NCI-H187 (cell line): ENCODE data around the gene FGGY.
"Not testable (repeated sequence)": the region's sequence is repeated elsewhere in the genome, so short reads cannot be mapped to it uniquely, and the experiment has no call there.

ENCODE experiments used
- DNase-seq, 2 experiments: peaks; one replicate each; lab custom pipeline; 2025; lab: John Stamatoyannopoulos, UW

FGGY gene

DNA sequence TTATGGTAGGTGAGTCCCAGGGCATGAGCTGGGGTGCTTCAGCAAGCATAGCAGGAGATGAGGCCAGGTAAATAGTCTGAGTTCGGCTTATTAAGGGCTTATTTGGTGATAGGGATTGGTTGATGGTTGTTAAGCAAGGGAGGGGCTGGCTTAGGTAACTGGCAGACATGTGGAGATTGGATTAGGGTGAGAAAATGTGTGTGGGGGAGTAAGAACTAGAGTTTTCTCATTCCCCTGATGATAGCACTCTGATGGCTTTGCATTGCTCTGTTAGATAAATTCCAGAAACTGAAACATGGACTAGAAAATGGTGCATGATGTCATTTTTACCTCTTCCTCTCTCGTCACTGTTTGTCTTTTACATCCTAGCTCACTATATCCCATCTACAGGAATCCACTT, 53.6 kb downstream of the FGGY start:
- DNase-seq: no peak

DNA sequence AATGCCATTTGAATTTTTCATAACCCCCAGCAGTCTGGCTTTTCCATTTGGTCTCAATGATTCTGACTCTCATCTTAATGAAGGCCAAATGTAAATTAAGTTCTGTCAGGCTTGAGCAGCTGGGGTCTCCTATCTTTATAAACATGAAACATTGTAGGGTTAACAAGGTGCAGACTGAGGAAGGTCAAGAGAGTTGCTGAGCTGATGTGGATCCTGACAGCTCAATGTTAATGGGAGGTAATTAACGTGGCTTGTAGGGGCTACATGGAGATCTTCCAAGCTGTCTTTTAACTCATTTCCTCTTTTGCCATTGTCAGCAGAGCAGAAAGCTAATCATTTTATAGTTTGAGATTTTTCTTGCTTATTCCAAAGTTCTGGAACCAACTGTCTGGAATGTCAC, 55.2 kb downstream of the FGGY start:
- DNase-seq: no peak

DNA sequence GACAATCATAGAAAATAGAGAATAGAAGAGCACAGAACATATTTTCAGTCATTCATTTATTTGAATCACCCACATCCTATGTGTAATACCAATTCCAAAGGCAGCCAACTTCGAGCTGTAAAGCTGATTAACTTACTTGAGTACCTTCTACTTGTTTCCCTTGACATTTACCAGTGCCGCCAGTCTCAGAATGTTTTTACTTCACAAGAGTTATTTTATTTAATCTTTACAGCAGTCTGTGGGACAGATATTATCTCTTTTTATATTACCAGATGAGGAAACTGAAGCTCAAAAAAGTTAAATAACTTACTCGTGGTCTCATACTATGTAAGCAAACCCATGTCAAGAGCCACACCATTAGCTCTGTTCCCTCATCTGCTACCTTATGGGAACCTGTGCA, 56.6 kb downstream of the FGGY start:
- DNase-seq: no peak

DNA sequence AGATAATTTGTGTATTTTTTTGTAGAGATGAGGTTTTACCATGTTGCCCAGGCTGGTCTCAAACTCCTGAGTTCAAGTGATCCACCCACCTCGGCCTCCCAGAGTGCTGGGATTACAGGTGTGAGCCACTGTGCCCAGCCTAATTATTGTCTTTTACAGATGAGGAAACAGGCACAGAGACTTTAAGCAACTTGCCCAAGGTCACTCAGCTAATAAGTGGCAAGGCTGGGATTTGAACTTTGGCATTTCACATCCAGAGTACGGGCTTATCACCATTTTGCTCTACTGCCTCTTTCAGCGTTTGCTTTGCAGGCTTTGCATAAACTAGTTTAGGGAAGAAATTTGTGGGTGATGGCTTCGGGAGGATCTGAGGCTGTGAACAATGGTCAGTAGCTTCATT, 57.3 kb downstream of the FGGY start:
- DNase-seq: not testable (repeated sequence)

DNA sequence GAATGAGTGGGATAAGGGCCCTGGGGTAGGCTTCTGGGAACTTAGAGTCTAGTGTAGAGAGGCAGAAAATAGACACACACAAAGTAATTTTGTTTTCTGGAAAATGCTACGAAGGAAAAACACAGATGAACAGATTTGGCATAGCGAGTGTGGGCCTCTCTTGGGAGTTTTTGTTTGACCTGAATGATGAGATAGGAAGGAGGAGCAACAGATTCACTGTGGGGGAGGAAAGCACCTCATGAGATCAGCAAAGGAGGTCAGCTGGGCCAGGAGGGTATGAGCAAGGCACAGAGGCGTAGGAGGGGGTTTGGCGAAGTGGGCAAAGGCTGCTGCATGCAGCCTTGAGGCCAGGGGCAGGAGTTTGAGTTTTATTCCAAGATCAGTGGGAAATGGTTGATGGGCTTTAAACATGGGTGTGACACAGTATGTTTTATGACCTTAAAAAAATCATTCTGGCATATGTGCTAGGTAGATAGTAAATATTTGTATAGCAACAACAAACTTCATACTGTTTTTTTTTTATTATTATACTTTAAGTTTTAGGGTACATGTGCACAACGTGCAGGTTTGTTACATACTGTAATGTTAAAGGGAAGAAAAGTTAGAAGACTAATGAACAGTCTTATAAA, 57.9 kb downstream of the FGGY start:
- DNase-seq: no peak

DNA sequence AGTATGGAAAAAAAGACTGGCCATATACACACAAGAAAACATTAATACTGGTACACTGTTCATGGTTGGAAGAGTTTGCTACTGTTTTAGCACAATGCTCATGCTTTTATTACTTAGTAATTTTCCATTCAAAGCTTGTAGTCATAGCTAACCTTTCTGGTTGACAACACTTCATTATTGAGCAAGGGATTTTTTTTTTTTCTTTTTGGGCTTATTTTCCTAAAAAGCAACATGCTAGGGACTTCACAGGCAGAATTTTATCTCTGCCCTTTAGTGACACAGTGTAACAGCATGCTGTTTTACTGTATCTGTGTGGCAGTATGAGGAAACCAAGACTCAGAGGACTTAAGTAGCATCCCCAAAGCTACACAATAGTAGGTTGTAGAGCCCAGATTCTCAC, 58.5 kb downstream of the FGGY start:
- DNase-seq: no peak

DNA sequence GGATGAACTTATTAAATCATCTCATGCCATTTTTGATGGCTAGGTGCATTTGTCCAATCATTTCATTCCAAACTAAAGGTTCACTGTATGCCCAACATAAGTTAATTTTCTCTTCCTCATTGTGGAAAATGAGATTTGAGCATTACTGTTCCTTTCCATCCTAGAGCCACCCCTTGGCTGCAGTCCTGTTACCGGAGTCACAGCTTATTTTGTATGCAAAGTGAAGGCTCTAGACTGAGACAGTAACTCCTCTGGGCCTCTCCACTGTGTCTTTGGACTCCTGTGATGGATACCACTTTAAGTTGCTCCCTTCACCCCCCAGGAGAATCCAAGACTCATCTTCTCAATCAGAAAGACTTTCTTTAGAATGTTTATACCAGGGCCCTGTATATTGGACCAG, 59.7 kb downstream of the FGGY start:
- DNase-seq: no peak

DNA sequence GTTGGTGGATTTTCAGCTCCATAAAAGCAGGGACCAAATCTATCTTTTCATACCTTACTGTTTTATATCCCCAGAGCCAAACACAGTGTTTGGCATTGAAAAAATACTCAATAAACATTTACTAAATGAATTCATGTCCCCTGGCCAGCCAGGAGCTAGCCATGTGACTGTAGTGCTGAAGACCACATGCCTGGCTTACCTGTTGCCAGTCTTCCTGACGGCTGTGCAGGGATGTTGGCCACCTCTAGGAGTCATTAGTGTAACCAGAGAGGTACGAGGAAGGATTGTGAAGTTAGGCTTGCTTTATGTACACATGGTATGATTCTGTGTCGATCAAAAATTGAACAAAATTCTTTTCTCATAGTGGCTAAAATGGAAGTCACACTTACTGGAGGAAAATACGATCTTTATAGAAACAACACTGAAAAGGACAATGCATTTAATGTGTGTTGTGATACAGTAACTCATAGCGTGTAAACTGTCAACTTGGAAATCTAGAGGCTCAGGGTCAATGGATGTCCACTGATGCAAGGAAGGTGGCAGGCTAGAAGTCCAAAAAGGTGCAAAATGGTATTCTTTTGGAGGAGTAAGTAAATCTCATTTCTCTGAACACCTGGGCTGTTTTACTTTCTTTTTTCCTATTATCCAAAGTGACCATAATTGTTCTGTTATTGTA, 60.9 kb downstream of the FGGY start:
- DNase-seq: no peak

DNA sequence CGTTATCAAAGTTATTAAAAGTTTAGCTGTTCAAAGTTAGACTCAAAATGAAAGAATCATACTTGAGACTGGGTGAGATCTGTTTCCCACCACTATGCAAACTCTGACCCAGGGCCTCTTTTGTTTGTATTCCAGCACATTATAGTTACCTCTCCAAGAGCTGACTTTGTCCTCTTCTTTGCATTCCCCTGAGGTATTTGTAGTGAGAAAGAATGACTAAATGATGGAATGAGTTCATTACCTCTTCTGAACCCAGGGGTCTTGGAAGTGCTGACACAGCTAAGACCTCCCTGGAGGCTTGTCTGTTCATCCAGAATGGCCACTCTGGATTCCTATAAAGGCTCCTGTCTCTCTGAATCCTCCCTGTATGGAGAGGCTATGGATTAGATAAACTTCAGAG, 62.4 kb downstream of the FGGY start:
- DNase-seq: no peak

DNA sequence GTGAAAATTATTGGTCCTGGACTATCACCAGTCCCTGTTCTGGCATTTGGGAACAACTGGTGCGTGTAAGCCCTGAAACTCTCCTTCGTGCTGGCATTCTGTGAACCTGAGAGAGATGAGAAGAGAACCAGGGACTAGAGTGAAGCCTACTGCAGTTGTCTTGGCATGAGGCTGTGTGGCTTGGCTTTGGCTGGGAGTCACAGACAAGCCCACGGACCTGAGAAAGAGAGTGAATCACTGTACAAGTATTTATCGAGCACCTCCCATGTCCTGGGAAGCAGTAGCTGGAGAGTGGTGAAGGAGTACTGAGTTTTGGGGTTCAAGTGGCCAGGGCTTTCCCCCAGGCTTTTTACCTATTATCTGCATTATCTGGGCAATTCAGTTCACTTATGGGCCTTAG, 63.3 kb downstream of the FGGY start:
- DNase-seq: no peak

DNA sequence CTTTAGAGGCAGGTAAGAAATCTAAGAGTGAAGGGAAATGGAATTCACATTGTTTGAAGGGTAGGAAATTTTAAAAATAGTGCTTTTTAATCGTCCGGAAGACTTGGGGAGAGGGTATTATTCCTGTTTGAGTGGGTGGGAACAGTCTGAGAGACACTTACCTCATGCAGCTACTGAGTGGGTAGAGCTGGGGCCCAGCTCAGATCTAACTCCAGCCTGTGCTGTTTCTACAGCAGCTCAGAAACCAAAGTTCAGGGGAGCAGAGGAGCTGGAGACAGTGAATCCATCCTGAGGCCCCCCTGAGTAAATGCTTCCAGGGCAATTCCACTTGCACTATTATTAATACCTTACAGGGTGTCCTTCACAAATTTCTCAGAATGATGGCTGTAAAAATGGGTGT, 63.8 kb downstream of the FGGY start:
- DNase-seq: no peak

DNA sequence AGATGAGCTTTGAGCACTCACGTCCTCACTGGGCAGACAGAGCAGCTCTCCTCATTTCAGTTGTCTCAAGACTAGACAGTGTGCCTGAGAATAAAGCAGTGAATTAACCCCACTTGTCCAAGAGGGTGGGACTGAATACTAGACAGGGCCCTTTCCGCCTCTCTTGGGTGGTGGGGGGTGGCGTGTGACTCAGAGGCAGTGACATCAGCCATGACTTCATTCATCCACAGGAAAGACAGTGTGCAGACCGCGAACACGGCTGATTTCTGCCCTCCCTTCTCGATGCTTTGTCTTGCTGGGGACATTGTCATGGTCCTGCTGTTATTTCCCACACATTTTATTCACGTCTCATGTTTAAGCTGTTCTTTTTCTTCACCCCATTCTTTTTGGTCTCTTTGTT, 64.9 kb downstream of the FGGY start:
- DNase-seq: no peak

DNA sequence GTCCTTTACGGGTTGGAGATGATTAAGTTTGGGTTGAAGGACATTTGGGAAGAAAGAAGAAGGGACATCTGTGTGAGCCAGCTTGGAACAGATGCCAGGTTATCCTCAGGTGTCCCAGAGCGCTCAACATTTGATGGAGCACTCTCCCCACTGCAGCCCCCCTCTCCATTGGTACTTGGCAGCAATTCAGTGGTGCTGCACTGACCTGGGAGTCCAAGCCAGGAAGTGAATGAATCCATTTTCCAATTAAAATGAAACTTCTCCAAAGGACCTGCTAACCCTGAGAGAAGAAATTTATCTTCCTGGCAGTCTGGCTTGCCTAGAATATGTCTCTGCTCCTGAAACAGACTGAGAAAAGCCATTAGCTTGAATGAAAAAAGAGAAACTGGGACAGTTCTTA, 67.1 kb downstream of the FGGY start:
- no peak for DNase-seq

DNA sequence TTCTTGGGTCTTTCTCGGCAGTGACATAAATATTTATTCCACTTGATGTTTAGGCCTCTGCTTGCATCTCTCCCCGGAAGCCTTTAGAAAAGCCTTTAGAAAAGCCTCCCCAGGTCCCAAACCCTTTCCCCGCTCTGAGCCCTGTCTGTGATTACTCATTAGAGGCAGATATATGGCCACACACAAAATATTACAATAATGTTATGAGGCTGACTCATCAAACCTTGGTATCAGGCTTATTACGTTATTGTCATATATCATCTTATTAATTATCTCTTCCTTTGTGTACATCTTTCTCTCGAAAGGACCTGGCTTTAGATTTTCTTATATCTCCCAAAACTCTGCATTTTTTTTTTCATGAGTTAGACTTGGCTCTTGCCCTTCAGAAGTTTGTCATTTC, 69.5 kb downstream of the FGGY start:
- DNase-seq: no peak

DNA sequence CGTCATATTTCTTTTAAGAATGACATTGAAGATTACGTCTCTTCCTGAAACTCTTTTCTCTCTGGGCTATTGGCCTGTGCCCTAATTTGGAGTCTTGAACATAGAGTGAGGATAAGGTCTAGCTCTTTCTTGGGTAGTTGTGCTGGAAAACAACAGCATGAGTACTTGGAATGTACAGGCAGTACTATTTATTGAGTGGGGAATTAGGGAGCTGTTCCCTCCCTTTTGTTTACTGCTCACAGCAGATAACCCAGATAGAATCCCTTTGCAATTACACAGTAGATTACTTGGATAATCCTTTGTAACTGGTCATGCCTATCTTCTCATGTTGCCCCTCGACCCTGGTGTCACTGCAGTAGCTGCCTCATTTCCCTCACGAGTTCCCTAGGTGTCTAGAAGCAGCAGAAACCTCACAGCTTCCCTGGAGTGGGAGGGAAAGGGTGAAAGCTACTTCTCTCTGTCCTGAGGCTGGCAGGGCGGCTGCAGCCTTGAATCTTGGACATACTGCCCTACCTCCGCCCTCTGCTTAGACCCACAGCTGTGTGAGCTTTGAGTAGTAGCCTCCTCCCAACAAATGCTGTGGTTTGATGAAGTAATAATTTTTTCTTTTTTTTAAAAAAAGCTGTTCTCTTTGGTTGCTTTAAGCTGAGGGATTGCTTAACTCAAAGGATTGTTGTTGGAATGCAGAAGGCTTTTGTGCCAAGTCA, 70.6 kb downstream of the FGGY start:
- no peak for DNase-seq

DNA sequence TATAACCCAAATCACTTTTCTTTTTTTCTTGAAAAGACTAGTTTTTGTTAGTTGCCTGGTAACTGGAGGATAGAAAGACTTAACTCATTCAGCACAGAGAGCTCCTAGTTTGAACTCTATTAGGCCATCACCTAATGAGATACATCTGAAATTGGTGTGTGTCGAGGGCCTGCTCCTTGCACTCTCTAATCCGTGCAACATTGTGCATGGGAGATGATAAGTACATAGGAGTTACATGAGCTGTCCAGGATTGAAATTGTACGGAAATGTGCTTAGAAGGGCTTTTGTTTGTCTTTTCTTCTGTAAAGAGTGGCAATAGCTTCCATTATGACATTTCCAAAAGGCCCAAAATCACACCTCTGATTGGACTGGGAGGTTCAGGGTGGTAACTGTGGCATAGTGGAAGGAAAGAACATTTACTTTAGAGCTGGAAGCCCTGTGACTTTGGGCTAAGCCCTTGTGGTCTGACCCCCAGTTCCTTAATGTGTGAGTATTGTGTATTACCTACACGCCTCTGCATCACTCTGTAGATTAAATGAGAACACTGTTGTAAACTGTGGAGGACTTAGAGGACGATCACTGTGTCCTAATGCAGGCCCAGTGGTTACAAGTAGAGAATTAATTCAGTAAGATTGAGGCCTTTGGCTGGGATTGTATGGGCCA, 71.2 kb downstream of the FGGY start:
- no peak for DNase-seq

DNA sequence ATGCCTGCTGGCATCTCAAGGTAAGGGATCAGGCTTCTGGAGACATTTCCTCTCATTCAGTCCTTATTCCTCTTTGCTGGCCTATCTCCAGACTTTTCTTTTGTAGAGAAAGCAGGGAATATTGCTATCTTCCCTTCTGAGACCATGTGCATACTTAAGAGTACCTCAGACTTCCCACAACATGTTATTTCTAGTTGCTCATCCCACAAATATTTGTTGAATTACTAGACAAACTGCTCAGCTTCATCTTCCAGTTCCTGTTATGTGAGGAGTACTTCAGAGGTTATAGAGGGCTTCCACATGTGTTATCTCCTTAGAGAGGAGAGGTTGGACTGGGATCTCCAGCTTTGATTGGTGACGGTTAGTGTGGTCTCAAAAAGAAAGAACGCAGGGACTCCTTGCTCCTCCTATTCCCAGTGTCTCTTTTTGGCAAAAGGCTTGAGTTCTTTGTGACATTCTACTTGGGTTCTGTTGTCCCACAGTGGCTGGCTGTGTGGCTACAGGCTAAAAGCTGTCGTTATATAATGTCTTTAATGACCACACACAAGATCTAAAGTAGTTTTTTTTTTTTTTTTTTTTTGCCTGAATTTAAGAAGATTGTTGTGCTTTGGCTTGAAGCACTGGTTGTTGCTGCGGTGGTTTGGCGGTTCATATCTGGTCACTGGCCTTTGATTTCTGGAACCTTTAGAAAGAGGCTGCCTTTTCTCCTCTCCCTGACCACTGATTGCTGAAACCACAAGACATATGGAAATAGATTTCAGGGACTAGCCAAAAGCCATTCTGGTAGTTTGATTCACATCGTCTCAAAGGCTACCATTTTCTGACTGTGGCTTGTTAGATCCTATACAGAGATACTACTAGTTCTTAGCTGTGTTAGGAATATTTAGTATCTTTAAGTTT, 78.7 kb downstream of the FGGY start:
- DNase-seq: no peak

DNA sequence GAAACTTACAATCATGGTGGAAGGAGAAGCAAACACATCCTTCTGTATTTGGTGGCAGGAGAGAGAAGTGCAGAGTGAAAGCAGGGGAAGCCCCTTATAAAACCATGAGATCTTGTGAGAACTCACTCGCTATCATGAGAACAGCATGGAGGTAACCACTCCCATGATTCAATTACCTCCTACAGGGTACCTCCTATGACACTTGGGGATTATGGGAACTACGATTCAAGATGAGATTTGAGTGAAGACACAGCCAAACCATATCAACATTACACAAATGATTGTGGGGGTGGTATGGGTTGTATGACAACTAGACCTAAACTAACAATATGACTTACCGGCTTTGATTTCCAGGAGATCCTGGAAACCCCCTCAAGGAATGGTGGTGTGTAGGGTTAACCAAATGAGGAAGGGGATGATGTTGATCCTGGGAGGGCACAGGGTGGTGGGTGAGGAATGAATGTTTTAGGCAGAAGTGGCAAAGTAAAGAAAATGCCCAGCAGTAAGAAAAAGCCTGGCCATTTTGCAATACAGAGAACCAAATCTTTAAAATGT, 80.5 kb downstream of the FGGY start:
- no peak for DNase-seq

DNA sequence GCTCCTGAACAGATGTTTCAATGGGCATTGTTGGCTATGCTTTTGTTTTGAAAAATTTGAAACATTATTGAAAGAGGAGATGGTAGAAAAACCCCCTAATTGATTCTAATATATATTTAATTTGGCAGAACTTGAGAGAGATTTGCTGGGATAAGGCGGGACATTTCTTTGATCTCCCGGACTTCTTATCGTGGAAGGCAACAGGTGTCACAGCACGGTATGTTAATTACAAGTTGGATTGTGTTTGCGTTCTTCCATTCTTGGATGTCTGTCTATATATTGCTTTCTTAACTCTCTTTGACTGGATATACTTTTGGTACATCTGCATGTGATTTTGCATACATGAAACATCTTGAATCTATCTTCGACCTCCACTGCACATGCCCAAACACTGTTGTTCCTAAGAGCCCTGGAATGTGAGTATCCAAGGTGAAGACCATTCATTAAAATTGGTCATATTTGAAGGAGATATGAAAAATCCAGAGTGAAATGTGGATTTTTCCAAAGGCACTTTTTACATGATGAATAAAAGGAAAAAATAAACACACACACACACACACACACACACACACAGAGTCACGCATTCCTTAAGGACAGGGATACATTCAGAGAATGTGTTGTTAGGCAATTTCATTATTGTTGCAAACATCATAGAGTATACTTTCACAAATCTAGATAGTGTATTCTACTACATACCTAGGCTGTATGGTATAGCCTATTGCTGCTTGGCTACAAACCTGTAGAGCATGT, 81.9 kb downstream of the FGGY start:
- no peak for DNase-seq

DNA sequence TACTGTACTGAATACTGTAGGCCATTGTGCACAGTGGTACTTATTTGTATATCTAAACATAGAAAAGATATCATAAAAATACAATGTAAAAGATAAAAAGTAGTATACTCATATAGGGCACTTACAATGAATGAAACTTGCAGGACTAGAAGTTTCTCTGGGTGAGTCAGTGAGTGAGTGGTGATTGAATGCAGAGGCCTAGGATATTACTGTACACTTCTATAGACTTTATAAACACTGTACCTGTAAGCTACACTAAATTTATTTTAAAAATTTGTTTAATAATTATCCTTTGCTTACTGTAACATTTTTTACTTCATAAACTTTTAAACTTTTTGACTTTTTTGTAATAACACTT, 82.5 kb downstream of the FGGY start:
- no peak for DNase-seq

DNA sequence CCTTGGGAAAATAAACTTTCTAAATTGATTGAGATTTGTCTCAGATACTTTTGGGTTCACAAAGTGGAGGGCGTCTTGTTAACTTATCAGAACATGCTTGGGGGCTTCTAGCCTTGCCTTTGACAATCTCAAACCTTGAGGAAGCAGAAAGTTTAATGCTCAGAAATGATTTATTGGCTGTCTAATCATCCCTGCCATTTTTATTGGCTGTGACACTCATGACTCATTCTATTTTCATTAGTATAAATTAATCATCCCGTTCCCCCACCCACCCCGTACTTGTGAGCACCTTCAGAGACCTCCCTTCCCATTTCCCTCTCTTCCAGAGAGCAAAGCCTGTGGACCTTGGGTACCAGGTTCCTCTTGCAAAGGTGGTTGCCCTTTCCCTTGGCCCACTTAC, 87.1 kb downstream of the FGGY start:
- no peak for DNase-seq
